WTC11 (cell line): Measurements from ENCODE around the gene GALT.

Experiments used
- AFF4 ChIP-seq: sonication (generic); formaldehyde crosslinking; IDR thresholded peaks from 2 replicates; pipeline ENCODE4 v1.8.1; 2023; ENCODE audit warnings: mild to moderate bottlenecking, missing genetic modification reagents, borderline replicate concordance
- ATF1 ChIP-seq: sonication (generic); formaldehyde crosslinking; IDR thresholded peaks from 2 replicates; pipeline ENCODE4 v1.8.1; 2023; ENCODE audit warnings: mild to moderate bottlenecking, moderate library complexity, missing genetic modification reagents
- CBFB ChIP-seq: sonication (generic); formaldehyde crosslinking; IDR thresholded peaks from 2 replicates; pipeline ENCODE4 v1.8.1; 2022; ENCODE audit warnings: mild to moderate bottlenecking, low read depth, missing genetic modification reagents
- CREM ChIP-seq: sonication (generic); formaldehyde crosslinking; IDR thresholded peaks from 2 replicates; pipeline ENCODE4 v1.8.1; 2022; ENCODE audit warnings: mild to moderate bottlenecking, missing genetic modification reagents, moderate library complexity
- NR1H2 ChIP-seq: sonication (generic); formaldehyde crosslinking; IDR thresholded peaks from 2 replicates; pipeline ENCODE4 v1.9.0; 2021; ENCODE audit warnings: mild to moderate bottlenecking, moderate library complexity, missing genetic modification reagents
- NR2C2 ChIP-seq: sonication (generic); formaldehyde crosslinking; IDR thresholded peaks from 2 replicates; pipeline ENCODE4 v1.8.0; 2022; ENCODE audit warnings: mild to moderate bottlenecking, missing genetic modification reagents
- SMAD4 ChIP-seq: sonication (generic); formaldehyde crosslinking; IDR thresholded peaks from 2 replicates; pipeline ENCODE4 v1.8.0; 2022; ENCODE audit warnings: mild to moderate bottlenecking, missing genetic modification reagents
- SP1 ChIP-seq: sonication (generic); formaldehyde crosslinking; conservative IDR thresholded peaks from 2 replicates; pipeline ENCODE4 v1.8.1; 2022; ENCODE audit warnings: missing genetic modification reagents
- TCF7 ChIP-seq: sonication (generic); formaldehyde crosslinking; IDR thresholded peaks from 2 replicates; pipeline ENCODE4 v1.8.0; 2022; ENCODE audit warnings: mild to moderate bottlenecking, low read depth, missing genetic modification reagents, moderate library complexity
- ZNF263 ChIP-seq: sonication (generic); formaldehyde crosslinking; IDR thresholded peaks from 2 replicates; pipeline ENCODE4 v1.8.1; 2022; ENCODE audit warnings: low read depth, mild to moderate bottlenecking, moderate library complexity, missing genetic modification reagents
- TF ChIP-seq, protein P1 (sequence below): fragments of 200-600 bp; IDR thresholded peaks from 2 replicates; pipeline ENCODE4 v1.8.0; 2022; ENCODE audit warnings: antibody characterized with exemption
- TF ChIP-seq, protein P2 (sequence below): sonication (generic); formaldehyde crosslinking; IDR thresholded peaks from 2 replicates; pipeline ENCODE4 v1.8.0; 2022; ENCODE audit warnings: mild to moderate bottlenecking, missing genetic modification reagents

- TF ChIP-seq CBFB (no peak), NR1H2 (no peak), CREM (CRISPR knock-in tag) (no peak), NR2C2 (no peak), SP1 (no peak), ATF1 (no peak), TCF7 (no peak), SMAD4 (CRISPR knock-in tag) (no peak), AFF4 (CRISPR knock-in tag) (no peak), ZNF263 (CRISPR knock-in tag) (no peak)
- TF ChIP-seq, protein P1, sequence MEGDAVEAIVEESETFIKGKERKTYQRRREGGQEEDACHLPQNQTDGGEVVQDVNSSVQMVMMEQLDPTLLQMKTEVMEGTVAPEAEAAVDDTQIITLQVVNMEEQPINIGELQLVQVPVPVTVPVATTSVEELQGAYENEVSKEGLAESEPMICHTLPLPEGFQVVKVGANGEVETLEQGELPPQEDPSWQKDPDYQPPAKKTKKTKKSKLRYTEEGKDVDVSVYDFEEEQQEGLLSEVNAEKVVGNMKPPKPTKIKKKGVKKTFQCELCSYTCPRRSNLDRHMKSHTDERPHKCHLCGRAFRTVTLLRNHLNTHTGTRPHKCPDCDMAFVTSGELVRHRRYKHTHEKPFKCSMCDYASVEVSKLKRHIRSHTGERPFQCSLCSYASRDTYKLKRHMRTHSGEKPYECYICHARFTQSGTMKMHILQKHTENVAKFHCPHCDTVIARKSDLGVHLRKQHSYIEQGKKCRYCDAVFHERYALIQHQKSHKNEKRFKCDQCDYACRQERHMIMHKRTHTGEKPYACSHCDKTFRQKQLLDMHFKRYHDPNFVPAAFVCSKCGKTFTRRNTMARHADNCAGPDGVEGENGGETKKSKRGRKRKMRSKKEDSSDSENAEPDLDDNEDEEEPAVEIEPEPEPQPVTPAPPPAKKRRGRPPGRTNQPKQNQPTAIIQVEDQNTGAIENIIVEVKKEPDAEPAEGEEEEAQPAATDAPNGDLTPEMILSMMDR = no peak
- TF ChIP-seq, protein P2, sequence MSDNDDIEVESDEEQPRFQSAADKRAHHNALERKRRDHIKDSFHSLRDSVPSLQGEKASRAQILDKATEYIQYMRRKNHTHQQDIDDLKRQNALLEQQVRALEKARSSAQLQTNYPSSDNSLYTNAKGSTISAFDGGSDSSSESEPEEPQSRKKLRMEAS (CRISPR knock-in tag) = no peak
These were observed 8.0 kb downstream of the GALT start for GRCh38 chr9:34654323-34655051.
